Caco-2 (cell line): ENCODE measurements around the gene ASTN2. TPM values are rescaled to one million over a fixed set of nuclear protein-coding genes. Genes with fewer than 3 reads are reported as not detected.

Experiments
- BruUV-seq: library from RNA; stranded (reverse); fragments of 400-500 nt; replicated peaks from 2 replicates; lab custom pipeline; 2021; lab: Mats Ljungman, UMichigan
- CTCF ChIA-PET: fragments of 300-600 bp; sonication (Branson Sonifier 250); formaldehyde crosslinking; loops from one replicate; lab custom pipeline; 2022; ENCODE audit warnings: antibody characterized with exemption; lab: Charles Lee
- POLR2A ChIA-PET: fragments of 300-600 bp; sonication (Branson Sonifier 250); formaldehyde crosslinking; loops from one replicate; lab custom pipeline; 2022; ENCODE audit warnings: antibody characterized with exemption; lab: Charles Lee
- DNase-seq, 2 experiments: peaks; one replicate each; pipeline versions ENCODE4 v3.0.0 to v3.0.0-alpha.2; 2020 to 2022
- H3K27me3 ChIP-seq: replicated peaks from 2 replicates; pipeline ENCODE4 v1.6.0; 2011; ENCODE audit warnings: low read length; ENCODE audit not compliant: control insufficient read depth, insufficient read depth
- H3K36me3 ChIP-seq: 2 replicates; pipeline ENCODE4 v1.5.1; 2011; ENCODE audit warnings: low read length; ENCODE audit not compliant: control insufficient read depth, insufficient read depth
- H3K4me1 ChIP-seq: fragments of 250-450 bp; sonication (Bioruptor Pico); 2 replicates; pipeline ENCODE4 v1.5.1; 2020; ENCODE audit warnings: mild to moderate bottlenecking
- H3K4me3 ChIP-seq: 2 replicates; pipeline ENCODE4 v1.5.1; 2011; ENCODE audit warnings: low read depth, mild to moderate bottlenecking, control low read depth, low read length
- H3K9me3 ChIP-seq: fragments of 250-450 bp; sonication (Bioruptor Pico); 2 replicates; pipeline ENCODE4 v1.5.1; 2020; ENCODE audit warnings: mild to moderate bottlenecking, moderate library complexity
- H3K27ac Mint-ChIP-seq: one replicate; pipeline ENCODE4 v1.8.0; 2022; ENCODE audit warnings: mixed read lengths; ENCODE audit not compliant: unreplicated experiment
- H3K27me3 Mint-ChIP-seq: one replicate; pipeline ENCODE4 v1.8.0; 2022; ENCODE audit warnings: mixed read lengths; ENCODE audit not compliant: insufficient read depth, unreplicated experiment
- H3K36me3 Mint-ChIP-seq: one replicate; pipeline ENCODE4 v1.8.0; 2022; ENCODE audit warnings: mild to moderate bottlenecking, mixed read lengths; ENCODE audit not compliant: insufficient read depth, unreplicated experiment
- H3K4me1 Mint-ChIP-seq: one replicate; pipeline ENCODE4 v1.8.0; 2022; ENCODE audit warnings: low read depth, mixed read lengths; ENCODE audit not compliant: unreplicated experiment
- H3K4me3 Mint-ChIP-seq: one replicate; pipeline ENCODE4 v1.8.0; 2022; ENCODE audit warnings: mild to moderate bottlenecking, moderate library complexity, mixed read lengths; ENCODE audit not compliant: unreplicated experiment
- H3K9me3 Mint-ChIP-seq: one replicate; pipeline ENCODE4 v1.8.0; 2022; ENCODE audit warnings: mixed read lengths; ENCODE audit not compliant: unreplicated experiment
- CTCF ChIP-seq, 2 experiments: fragments of 200-600 bp in 1 of 2; IDR thresholded peaks; 1 replicate in 1 of 2; 2 replicates in 1 of 2; pipeline versions ENCODE4 v1.5.1 to v1.8.0; 2011 to 2022; ENCODE audit warnings: antibody characterized with exemption in 1 of 2, control low read depth in 1 of 2, inconsistent platforms in 1 of 2, low read depth in 1 of 2, low read length in 1 of 2, mild to moderate bottlenecking in 1 of 2, moderate library complexity in 1 of 2; ENCODE audit not compliant: insufficient read depth in 1 of 2, severe bottlenecking in 1 of 2, unreplicated experiment in 1 of 2
- intact Hi-C: fragments of 100-400 bp; cut with micrococcal nuclease; formaldehyde crosslinking; loops from one replicate; pipeline ENCODE4 v1.10.0; 2022; ENCODE audit not compliant: unreplicated experiment
- total RNA-seq: library from RNA; stranded (reverse); gene quantifications from 2 replicates; pipeline ENCODE4 v1.2.3, GENCODE V29; 2022

Gene ASTN2
- total RNA-seq, 1 experiment from 2014 or later: 12.7 TPM

GRCh38 chr9:116405321-116405720 lies 1009.5 kb downstream of the ASTN2 start:
- POLR2A ChIA-PET: no interaction called here
- H3K36me3 ChIP-seq: no peaks in the 10 kb centered on the region
- no peaks in the 10 kb centered on the region for H3K9me3 Mint-ChIP-seq
- no peaks in the 10 kb centered on the region for H3K36me3 Mint-ChIP-seq
- intact Hi-C loops: no loop called here
- H3K9me3 ChIP-seq: no peaks in the 10 kb centered on the region
- H3K4me1 ChIP-seq: no peaks in the 10 kb centered on the region
- DNase-seq: no peak
- CTCF ChIA-PET: no interaction called here
- H3K27ac Mint-ChIP-seq: no peak overlapping the region
- H3K4me1 Mint-ChIP-seq: no peaks in the 10 kb centered on the region
- TF ChIP-seq CTCF (IDR thresholded peaks at IDR 0.05; ENCODE audit: insufficient read depth in 1 of 2, low read depth in 1 of 2, low read length in 1 of 2, severe bottlenecking in 1 of 2, unreplicated experiment in 1 of 2): no peak
- H3K4me3 Mint-ChIP-seq: no peak overlapping the region
- BruUV-seq: no TSS peak
- H3K4me3 ChIP-seq: no peak overlapping the region
- H3K27me3 ChIP-seq: no peaks in the 10 kb centered on the region
- no peaks in the 10 kb centered on the region for H3K27me3 Mint-ChIP-seq

- Mint-ChIP-seq H3K27ac (no peak overlapping the region), H3K27me3 (no peaks in the 10 kb centered on the region), H3K4me3 (no peak overlapping the region), H3K9me3 (no peaks in the 10 kb centered on the region), H3K36me3 (no peaks in the 10 kb centered on the region), H3K4me1 (no peaks in the 10 kb centered on the region)
- no peak for DNase-seq
- Histone ChIP-seq H3K4me3 (no peak overlapping the region), H3K9me3 (no peaks in the 10 kb centered on the region), H3K4me1 (no peaks in the 10 kb centered on the region), H3K27me3 (no peaks in the 10 kb centered on the region), H3K36me3 (no peaks in the 10 kb centered on the region)
- no TSS peak for BruUV-seq
- ChIA-PET POLR2A (no interaction called here), CTCF (no interaction called here)
- TF ChIP-seq CTCF (IDR thresholded peaks at IDR 0.05; ENCODE audit: insufficient read depth in 1 of 2, low read depth in 1 of 2, low read length in 1 of 2, severe bottlenecking in 1 of 2, unreplicated experiment in 1 of 2): no peak
- intact Hi-C loops: no loop called here
These were observed 1010.6 kb downstream of the ASTN2 start for GRCh38 chr9:116404228-116404627.

GRCh38 chr9:116403171-116403570 lies 1011.7 kb downstream of the ASTN2 start:
- no peak for DNase-seq
- no peak overlapping the region for H3K4me3 ChIP-seq
- TF ChIP-seq CTCF (IDR thresholded peaks at IDR 0.05; ENCODE audit: insufficient read depth in 1 of 2, low read depth in 1 of 2, low read length in 1 of 2, severe bottlenecking in 1 of 2, unreplicated experiment in 1 of 2): no peak
- no peaks in the 10 kb centered on the region for H3K36me3 ChIP-seq
- ChIA-PET CTCF (no interaction called here), POLR2A (no interaction called here)
- H3K9me3 ChIP-seq: no peaks in the 10 kb centered on the region
- Mint-ChIP-seq H3K27ac (no peak overlapping the region), H3K27me3 (no peaks in the 10 kb centered on the region), H3K36me3 (no peaks in the 10 kb centered on the region), H3K9me3 (no peaks in the 10 kb centered on the region), H3K4me1 (no peaks in the 10 kb centered on the region), H3K4me3 (no peak overlapping the region)
- no TSS peak for BruUV-seq
- no peaks in the 10 kb centered on the region for H3K4me1 ChIP-seq
- no peaks in the 10 kb centered on the region for H3K27me3 ChIP-seq
- intact Hi-C loops: no loop called here
